DOHH2 (cell line): ENCODE results near the gene BNC2.

Experiments used
- CTCF ChIP-seq: fragments of 200-600 bp; sonication (generic); IDR thresholded peaks from one replicate; pipeline ENCODE4 v1.5.1; 2014; ENCODE audit warnings: antibody characterized with exemption, mild to moderate bottlenecking, low read depth, low read length; ENCODE audit not compliant: poor library complexity, severe bottlenecking
- EZH2phosphoT487 ChIP-seq: fragments of 200-600 bp; sonication (generic); IDR thresholded peaks from 2 replicates; pipeline ENCODE4 v1.6.1; 2017; ENCODE audit warnings: borderline replicate concordance, mild to moderate bottlenecking, antibody characterized with exemption, low read length, moderate library complexity, mixed read lengths

- TF ChIP-seq CTCF = no peak
- TF ChIP-seq EZH2phosphoT487 = no peak
Observed at GRCh38 chr9:16598316-16598715, 272.2 kb downstream of the BNC2 start.
